ENCODE data around the gene NTSR1.

The NTSR1 gene

DNA sequence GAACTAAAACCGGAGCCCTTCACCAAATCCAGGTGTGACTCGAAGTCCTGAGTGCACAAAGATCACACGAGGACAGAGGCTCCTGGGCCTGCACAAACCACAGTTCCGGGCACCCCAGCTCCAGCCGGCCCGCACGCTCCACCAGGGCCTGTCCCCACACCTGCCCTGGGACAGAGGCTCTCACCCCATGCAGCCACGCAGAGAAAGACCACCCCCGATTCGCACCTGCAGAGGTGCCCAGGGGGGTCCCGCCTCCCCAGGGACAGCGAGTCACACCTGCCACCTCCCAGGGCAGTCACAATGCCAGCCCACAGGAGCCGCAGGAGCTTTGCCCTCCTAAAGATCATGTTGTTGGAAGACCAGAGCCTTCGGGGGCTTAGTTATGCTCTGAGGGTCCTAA, 62.3 kb downstream of the NTSR1 start:
- DNase-seq (ENCODE audit: low read depth, low spot score) = no peak

DNA sequence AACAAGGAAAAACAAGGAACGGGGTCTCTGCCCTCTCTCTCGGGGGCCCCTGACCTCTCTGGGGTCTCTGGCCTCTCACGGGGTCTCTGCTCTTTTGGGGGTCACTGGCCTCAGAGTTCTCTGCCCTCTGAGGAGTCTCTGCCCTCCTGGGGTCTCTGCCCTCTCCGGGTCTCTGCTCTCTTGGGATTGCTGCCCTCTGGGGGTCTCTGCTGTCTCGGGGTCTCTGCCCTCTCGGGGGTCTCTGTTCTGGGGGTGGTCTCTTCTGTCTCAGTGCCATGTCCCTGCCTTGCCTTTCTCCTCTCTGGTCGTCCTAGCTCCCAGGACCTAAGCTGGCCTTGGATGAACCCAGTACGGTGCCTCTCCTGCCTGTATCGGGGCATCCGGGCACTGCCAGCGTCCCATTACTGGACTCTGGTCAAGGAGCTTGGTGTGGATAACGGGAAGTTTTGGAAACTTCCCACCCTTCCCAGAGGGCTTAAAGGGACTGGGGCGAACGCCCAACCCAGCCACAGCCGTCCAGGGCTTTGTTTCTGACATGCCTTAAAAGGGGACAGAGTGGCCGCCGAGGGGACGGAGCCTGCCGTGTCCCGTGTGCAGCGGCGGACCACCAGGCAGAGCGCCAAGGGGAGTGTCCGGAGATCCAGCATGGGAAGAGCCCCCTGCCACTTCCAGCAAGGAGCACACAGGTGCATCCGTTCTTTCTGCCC, 62.9 kb downstream of the NTSR1 start:
- no peak for DNase-seq (ENCODE audit: low read depth, low spot score)

DNA sequence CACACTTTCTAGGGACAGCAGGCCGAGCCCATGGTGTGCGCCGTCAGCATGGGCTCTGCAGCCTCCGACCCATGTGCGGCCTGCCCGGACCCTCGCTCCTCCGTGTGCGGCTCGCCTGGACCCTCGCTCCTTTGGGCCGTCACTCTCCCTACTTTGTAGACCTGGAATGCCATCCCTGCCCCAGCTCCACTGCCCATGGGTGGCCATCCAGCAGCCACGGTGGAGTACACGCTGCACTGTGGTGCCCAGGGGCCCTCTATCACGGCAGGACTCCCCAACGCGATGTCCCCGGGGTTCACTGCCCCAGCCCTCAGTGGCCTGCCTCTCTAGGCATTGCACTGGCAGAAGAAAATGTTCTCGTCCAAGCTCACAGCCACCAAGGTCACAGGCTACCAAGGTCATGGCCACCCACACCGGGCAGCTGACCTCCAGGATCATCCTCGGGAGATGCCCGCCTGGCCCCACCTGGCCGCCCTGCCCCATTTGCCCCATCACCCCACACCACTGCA, 63.5 kb downstream of the NTSR1 start:
- DNase-seq (ENCODE audit: low read depth, low spot score) = no peak

DNA sequence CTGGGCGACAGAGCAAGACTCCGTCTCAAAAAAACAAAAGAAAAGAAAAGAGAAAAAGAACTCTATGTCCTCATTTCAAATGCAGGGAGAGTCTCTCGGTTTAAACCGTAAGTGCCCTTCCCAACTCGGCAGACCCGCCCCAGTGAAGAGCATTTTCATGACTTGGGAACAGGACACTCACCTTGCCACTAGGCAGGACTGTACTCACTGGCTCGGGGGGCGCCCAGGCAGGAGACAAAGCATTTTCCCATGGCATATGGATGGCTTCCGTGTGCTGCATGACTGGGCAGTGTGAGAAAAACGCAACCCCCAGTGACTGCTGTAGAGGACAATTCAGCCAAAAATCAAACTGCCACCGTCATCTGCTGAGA, 64.0 kb downstream of the NTSR1 start:
- no peak for DNase-seq (ENCODE audit: low read depth, low spot score)

DNA sequence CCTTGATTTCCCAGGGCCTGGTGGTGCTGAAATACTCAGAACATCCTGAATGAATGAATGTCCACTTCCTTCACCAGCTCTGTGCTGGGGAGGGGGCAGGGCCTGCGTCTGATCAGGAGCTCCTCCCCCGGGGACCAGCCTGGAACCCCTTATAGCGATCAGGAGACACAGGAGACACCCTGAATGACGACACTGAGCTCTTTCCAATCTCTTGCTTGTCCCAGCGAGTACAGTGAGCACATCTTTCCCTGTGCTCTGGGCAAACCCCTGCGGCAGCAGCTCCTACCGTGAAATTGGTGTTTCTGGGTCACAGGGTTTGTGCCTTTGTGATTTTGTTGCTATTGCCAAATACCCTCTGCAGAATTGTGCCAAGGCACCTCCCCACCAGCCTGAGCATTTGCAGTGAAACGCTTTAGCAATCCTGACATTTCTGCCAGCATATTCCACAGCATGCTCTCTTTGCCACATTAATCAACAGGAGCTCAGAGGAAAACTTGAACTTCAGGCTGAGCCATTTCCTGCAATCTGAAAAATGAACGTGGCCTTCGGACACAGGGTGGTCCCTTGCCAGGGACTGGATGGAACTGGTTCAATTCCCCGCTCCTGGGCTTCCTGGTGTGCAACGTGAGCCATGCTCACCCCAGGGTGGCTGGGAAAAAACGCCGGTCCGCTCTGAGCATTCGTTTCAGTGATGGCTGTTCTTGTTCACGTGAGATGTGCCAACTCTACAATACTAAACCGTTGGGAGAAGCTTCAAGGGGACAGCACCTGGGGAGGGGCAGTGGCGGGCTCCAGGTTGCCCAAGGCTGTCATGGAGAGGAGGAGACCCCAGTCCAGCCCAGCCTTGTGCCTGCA, 64.6 kb downstream of the NTSR1 start:
- no peak for DNase-seq (ENCODE audit: low read depth, low spot score)

DNA sequence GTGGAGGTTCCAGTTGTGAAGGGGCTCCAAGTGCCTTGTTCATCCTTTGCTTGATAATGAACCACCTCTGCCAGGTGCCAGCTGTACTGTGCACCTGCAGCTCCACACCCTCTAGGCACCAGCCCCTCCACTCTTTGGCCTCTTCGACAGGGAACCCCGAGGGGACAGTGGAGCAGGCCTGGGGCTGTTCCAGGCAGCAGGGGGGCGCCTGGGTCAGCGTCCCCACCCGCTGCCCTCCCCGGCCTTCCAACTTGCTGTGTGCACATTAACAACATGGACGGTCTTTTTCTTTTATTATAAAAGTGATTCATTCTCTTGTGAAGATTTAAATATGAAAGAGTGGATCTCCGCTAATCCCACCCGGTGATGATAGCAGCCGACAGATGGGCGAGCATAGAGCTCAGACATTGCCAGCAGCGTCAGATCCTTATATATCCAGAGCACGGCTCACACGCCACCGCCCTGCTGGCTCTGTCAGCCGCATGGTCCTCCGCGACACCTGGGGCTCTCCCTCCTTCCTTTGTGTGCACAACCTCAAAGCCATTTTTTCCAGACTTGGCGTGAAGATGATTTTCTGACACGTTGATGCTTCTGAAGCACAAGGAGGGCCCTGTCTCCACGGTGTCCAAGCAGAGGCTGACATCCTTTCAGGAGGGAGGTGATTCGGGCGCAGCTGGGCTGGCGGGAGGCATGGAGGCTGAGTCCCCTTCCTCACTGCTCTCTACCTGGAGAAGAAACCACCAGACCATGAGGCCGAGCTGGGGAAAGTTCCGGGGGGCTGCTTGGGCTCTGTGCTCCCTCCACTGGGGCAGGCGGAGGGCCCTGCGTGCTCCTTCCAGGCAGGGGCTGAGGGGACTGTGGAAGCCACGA, 65.4 kb downstream of the NTSR1 start:
- no peak for DNase-seq (ENCODE audit: low read depth, low spot score)

DNA sequence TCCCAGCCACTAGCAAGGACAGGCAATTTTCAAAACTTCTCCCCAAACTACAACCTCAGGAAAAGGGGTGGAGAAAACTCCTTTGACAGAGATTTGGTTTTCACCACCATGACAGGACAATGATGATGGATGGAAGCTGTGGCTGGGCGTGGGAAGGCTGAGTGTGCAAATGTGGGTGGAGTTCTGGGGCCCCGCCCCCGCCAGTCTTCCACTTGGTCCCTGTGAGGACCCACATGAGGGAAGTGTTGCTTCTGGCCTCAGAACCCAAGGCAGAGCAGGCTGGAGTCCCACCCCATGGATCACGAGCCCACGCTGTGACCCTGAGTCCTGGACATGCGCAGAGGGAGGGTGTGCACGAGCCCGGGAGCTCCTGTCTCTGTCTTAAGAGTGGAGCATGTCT, 66.1 kb downstream of the NTSR1 start:
- no peak for DNase-seq (ENCODE audit: low read depth, low spot score)

DNA sequence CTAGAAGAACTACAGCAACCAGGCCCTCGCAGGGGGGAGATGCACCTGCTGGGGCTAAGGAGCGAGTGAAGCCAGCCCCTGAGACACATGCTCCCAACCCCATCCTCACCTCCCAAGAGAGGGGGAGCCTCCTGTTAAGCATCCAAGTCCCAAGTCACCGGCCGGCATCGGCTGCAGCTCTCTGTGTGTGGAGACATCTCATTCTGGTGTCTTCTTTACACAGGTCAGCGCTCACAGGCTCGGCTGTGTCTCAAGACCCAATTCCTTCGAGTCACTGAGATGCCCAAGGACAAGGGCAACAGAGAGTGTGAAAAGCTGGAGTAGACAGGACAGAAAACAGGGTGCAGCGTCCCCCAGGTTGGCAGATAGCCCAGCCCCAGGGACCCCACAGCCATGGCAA, 66.6 kb downstream of the NTSR1 start:
- no peak for DNase-seq (ENCODE audit: low read depth, low spot score)

DNA sequence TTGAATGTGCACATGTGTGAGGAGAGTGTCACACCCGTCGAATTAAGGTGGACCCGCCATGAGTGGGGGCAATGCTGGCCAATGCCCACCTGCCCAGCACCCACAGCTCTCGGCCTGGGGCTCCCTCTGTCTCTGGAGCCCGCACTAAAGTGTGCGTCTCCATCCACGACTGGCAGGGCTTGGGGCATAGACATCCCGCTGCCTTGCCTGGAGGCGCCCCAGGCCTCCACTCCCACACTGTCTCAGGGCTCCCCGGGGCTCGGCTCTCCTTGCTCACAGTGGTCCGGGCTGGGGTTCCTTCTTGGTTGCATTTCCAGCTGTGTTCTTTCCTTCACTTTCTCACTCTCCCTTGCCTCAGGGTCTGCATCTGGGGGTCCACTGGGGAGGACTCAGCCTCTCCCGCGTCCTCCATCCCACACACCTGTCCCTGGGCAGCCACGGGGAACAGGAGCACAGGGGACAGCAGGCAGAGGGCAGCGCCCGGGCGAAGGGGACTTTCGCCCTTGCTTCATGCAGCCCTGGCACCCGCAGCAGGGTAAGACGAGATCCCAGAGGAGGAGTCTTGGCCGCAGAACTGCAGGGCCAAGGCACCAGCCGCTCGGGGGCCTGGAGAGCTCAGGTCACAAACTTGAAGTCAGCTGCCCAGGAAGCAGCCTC, 67.5 kb downstream of the NTSR1 start:
- DNase-seq (ENCODE audit: low read depth, low spot score) = no peak

DNA sequence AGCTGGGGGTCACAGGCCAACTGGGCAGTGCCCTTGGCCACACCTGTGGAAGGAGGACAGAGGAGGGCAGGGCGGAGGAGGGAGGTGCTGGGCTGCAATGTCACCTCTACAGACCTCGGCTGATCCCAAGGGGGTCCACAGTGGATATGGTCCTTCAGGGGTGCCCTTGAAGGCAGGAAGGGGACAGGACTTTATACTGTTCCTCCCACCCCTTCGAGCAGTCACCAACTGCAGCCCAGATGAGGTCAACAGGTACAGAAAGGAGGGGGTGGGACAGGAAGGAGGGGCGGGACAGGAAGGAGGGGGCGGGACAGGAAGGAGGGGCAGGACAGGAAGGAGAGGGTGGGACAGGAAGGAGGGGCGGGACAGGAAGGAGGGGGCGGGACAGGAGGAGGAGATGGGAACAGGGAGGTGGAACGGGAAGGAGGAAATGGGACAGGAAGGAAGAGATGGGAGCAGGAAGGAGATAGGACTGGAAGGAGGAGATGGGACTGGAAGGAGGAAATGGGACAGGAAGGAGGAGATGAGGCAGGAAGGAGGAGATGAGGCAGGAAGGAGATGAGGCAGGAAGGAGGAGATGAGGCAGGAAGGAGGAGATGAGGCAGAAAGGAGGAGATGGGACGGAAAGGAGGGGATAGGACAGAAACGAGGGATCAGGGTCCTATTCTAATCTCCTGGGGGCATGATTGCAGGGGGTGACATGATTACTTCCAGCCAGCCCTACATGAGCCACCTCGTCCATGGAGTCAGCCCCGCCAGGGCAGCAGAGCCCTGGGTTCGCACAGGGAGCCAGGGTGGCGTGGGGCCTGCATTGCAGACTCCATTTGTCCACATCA, 68.3 kb downstream of the NTSR1 start:
- no peak for DNase-seq (ENCODE audit: low read depth, low spot score)

DNA sequence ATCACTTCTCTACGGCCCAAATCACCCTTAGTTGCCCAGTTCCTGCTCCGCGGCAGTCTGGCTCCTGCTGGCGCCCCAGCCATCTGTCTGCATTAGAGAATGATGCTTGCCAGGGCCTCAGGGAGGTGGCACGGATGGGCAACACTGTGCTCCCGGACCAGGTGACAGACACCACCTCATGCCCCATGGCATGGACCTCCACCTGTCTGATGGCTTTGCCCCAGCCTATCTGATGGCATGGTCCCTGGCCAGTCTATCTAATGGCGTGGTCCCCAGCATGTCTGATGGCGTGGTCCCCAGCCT, 68.8 kb downstream of the NTSR1 start:
- DNase-seq (ENCODE audit: low read depth, low spot score) = no peak

DNA sequence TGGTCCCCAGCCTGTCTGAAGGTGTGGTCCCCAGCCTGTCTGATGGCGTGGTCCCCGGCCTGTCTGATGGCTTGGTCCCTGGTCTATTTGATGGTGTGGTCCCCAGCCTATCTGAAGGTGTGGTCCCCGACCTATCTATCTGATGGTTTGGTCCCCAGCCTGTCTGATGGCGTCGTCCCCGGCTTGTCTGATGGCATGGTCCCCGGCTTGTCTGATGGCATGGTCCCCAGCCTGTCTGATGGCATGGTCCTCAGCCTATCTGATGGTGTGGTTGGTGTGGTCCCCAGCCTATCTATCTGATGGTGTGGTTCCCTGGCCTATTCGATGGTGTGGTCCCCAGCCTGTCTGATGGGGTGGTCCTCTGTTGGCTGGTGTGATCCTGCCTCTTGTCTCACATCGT, 69.4 kb downstream of the NTSR1 start:
- DNase-seq (ENCODE audit: low read depth, low spot score) = no peak

DNA sequence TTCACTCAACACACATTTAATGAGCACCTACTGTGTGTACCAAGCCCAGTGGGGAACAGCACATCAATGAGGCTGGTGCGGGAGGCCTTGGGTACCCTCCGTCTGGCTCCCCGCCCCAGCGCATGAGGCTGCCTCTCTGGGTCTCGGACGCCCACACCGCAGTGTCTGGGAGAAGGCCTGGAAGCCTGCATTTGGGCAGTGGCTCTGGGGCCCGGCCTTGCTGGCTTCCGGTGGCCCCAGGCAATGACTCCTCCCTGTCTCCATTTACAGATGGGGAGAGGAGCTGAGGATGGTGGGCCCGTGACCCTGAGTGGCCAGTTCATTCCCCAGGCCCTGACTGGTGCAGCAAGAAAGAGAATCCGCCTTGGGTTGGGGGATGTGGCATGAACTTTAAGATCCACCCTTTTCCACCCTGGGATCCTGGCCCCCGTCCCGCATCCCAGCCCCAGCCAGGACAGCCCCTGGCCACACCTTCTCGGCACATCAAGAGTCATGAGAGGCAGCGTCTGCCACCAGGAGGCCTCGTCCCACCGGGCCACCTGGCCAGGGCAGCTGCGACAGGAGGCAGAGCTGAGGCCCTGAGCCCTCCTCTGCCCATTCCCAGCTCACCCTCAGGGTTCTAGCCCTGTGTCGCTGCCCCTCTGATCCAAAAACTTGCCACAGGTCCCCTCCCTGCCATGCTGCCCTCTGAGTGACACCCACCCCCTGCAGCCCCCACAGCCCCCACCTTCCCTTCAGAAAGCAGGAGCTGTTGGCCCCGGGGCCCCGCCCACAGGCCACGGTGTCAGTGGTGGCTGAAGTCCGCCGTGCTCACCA, 70.2 kb downstream of the NTSR1 start:
- DNase-seq (ENCODE audit: low read depth, low spot score) = no peak

DNA sequence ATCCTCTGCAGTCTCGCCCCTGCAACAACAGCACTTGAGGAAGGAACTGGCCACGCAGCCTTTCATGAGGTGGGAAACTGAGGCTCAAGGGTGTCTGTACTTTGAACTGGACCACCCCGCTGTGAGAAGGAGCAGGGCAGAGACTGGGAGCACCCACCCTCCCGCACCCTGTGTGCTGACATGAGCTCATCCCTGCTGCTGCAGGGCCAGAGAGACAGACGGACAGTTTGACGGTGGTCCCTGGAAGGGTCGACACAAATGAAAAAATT, 70.7 kb downstream of the NTSR1 start:
- DNase-seq (ENCODE audit: low read depth, low spot score) = no peak

DNA sequence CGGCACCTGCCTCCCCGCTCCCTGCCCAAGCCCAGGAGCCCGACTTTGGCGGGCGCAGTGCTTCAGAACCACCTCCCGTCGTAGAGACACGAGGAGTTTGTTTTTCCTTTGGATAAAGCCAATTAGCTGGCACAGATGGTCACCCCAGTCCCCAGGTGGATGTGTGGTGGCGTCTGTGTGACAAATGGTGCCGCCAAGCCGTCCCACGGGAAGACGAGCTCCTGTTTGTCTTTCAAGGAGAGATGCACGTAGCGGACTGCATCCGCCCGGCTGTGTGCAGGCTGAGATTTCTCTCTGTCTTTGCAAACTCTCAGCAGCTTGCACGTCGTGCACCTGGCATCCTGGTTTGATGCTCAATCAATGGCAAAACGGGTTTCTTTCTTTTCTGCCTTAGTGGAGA, 71.6 kb downstream of the NTSR1 start:
- DNase-seq (ENCODE audit: low read depth, low spot score) = no peak

DNA sequence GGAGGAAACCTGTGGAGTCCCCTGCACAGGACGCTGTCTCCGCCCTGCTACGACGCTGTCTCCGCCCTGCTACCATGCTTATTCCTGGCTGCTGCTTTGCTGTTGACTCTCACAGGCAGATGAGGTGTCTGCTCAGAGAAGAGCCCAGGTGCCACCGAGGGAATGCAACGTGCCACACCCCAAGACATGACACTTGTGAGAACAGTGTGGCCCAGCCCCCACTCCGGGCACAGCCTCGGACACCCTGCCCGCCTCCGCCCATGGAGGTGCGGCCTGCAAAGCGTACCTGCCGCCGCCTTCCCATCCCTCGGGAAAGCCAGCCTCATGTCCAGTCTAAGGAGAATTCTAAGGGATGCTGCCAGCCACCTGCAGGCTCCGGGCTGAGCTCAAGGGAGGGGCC, 72.1 kb downstream of the NTSR1 start:
- DNase-seq (ENCODE audit: low read depth, low spot score) = no peak

DNA sequence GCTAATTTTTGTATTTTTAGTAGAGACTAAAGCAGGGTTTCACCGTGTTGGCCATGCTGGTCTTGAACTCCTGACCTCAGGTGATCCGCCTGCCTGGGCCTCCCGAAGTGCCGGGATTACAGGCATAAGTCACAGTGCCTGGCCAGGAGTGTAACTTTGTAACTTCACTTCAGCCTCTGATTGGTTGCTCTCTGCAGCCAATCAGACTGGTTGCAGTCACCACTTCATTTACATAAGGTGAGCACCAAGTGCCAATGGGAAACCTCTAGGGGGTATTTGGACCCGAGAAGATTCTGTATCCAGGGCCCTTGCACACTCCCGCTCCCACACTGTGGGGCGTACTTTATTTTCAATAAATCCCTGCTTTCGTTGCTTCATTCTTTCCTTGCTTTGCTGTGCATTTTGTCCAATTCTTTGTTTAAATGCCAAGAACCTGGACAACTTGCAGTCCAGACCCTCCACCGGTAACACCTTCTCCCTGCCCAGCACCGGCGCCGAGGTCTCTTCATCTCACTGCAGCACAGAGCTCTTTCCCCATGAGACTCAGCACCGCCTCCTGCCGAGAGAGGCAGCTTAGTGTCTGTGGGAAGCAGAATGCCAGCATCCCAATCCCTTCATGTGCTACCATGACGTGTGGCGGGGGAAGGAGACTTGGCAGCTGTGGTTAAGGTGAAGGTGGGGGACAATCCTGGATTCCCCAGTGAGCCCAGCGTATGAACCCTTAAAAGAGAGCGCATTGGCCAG, 73.7 kb downstream of the NTSR1 start:
- no peak for DNase-seq (ENCODE audit: low read depth, low spot score)

DNA sequence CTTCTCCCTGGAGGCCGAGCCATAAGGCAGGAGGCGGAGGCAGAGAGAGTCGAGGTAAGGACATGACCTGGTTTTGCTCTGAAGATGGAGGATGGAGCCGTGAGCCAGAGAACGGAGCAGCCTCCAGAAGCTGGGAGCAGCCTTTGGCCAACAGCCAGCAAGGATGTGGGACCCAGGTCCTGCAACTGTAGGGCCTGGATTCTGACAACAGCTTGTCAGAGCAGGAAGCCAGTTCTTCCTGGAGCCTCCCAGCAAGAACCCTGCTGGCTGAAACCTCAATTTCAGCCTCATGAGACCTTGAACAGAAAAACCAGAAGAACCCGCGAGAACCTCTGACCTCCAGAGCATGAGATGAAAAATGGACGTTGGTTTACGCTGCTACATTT, 74.2 kb downstream of the NTSR1 start:
- no peak for DNase-seq (ENCODE audit: low read depth, low spot score)

DNA sequence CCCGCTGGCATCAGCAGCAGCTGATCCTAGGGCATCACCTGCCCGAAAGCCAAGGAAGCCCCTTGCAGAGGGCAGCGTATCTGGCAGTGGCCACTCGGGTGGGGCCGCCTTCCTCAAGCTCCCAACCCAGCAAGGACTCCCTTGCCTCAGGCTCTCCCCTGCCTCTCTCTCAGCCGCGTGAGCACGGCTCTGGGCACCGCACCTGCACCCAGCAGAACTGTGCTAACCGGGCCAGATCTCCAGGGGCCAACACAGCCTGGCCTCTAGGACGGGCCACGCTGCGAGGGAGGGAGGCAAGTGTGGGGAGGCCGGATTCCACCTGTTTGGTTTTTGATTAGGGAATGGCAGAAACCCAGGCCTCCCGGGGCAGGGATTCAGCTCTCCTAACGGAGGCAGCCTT, 75.9 kb downstream of the NTSR1 start:
- DNase-seq (ENCODE audit: low read depth, low spot score) = no peak

DNA sequence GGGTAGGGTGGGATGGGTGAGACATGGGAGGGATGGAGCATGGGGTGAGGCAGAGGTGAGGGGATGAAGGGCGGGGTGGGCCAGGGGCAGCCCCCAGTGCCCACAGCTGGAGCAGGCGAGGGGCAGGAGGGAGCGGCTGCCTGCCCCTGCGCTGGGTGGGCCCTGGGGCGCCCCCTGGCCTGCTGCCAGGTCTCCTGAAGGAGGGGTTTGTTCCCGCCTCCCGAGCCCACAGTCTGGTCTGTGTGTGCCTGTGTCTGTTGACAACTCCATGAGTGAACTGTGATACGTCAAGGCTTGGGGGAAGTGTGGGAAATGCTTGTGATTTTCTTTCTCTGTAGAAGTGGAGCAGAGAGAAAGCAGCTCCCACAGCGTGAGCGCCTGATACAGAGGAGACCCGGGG, 76.8 kb downstream of the NTSR1 start:
- DNase-seq (ENCODE audit: low read depth, low spot score) = no peak
